Left lung (tissue), 10 donors: ENCODE data around the gene SLC22A23. TPM values are rescaled to one million over a fixed set of nuclear protein-coding genes. Genes with fewer than 3 reads are reported as not detected.

Source experiments
- ATAC-seq: fragments of 200-7000 bp; cut with Tn5 transposase; one replicate; pipeline ENCODE4 v1.9.1; 2020; ENCODE audit warnings: moderate library complexity
- DNase-seq, 4 donors: peaks; one replicate each; pipeline ENCODE4 v3.0.0-alpha.2; 2013 to 2020
- H3K27ac ChIP-seq, 2 donors: fragments of 200-600 bp; sonication (generic) in 1 of 2; one replicate each; pipeline versions ENCODE4 v1.5.0 to v1.8.0; 2020 to 2021
- H3K27me3 ChIP-seq, 2 donors: fragments of 200-600 bp; sonication (generic) in 1 of 2; one replicate each; pipeline versions ENCODE4 v1.5.0 to v1.8.0; 2020 to 2021
- H3K36me3 ChIP-seq, 2 donors: fragments of 200-600 bp; sonication (generic) in 1 of 2; one replicate each; pipeline versions ENCODE4 v1.5.0 to v1.8.0; 2020 to 2021
- H3K4me1 ChIP-seq, 2 donors: fragments of 200-600 bp; one replicate each; pipeline ENCODE4 v1.8.0; 2021
- H3K4me3 ChIP-seq, 2 donors: fragments of 200-600 bp; sonication (generic) in 1 of 2; one replicate each; pipeline versions ENCODE4 v1.5.0 to v1.8.0; 2020 to 2021; ENCODE audit warnings: mild to moderate bottlenecking in 1 of 2
- H3K9me3 ChIP-seq, 2 donors: fragments of 200-600 bp; sonication (generic) in 1 of 2; one replicate each; pipeline versions ENCODE4 v1.5.0 to v1.8.0; 2020 to 2021
- intact Hi-C, 2 donors: fragments of 100-400 bp; cut with DNase I; formaldehyde crosslinking; loops; one replicate each; pipeline versions ENCODE4 v1.11.2 to v1.14.2; 2022
- polyA plus RNA-seq, 6 donors: library from polyadenylated mRNA; unstranded; fragments of 120-200 nt; gene quantifications; one replicate each; pipeline ENCODE4 v1.2.1, GENCODE V29; 2013; ENCODE audit not compliant: insufficient read length in 6 of 6
- total RNA-seq, 2 donors: library from RNA; stranded (reverse); fragmentation: NEBNext Ultra II Directional; extraction: Animal tissue kit (Norgen Biotek cat#: 25700); gene quantifications; one replicate each; pipeline ENCODE4 v1.2.1, GENCODE V29; 2021
- TF ChIP-seq, protein P1 (sequence below), 2 donors: fragments of 200-600 bp; sonication (generic) in 1 of 2; IDR thresholded peaks; one replicate each; pipeline versions ENCODE4 v1.5.0 to v1.8.0; 2021; ENCODE audit warnings: antibody characterized with exemption in 2 of 2
- donor health status: DM: no; HTN: yes; CAD: no.
- donor health status: DM: no; HTN: no; CAD: no.

The SLC22A23 gene
- total and polyA plus RNA-seq, 8 donors = 19.7 to 31.2 (median 23.9) TPM

- intact Hi-C loops = no loop called here
- no peak overlapping the region for H3K27ac ChIP-seq
- H3K4me1 ChIP-seq = peaks cover 39 to 50% of the 10 kb centered on the region in 2 donors
- TF ChIP-seq, protein P1, sequence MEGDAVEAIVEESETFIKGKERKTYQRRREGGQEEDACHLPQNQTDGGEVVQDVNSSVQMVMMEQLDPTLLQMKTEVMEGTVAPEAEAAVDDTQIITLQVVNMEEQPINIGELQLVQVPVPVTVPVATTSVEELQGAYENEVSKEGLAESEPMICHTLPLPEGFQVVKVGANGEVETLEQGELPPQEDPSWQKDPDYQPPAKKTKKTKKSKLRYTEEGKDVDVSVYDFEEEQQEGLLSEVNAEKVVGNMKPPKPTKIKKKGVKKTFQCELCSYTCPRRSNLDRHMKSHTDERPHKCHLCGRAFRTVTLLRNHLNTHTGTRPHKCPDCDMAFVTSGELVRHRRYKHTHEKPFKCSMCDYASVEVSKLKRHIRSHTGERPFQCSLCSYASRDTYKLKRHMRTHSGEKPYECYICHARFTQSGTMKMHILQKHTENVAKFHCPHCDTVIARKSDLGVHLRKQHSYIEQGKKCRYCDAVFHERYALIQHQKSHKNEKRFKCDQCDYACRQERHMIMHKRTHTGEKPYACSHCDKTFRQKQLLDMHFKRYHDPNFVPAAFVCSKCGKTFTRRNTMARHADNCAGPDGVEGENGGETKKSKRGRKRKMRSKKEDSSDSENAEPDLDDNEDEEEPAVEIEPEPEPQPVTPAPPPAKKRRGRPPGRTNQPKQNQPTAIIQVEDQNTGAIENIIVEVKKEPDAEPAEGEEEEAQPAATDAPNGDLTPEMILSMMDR (IDR thresholded peaks at IDR 0.05) = no peak
- DNase-seq (no peak), ATAC-seq (no peak)
- peaks cover 63 to 98% of the 10 kb centered on the region in 2 donors for H3K27me3 ChIP-seq
- H3K4me3 ChIP-seq = no peak overlapping the region
- H3K36me3 ChIP-seq = no peaks in the 10 kb centered on the region
- no peaks in the 10 kb centered on the region for H3K9me3 ChIP-seq
Measured at GRCh38 chr6:3230256-3230882, 226.5 kb downstream of the SLC22A23 start.

DNA sequence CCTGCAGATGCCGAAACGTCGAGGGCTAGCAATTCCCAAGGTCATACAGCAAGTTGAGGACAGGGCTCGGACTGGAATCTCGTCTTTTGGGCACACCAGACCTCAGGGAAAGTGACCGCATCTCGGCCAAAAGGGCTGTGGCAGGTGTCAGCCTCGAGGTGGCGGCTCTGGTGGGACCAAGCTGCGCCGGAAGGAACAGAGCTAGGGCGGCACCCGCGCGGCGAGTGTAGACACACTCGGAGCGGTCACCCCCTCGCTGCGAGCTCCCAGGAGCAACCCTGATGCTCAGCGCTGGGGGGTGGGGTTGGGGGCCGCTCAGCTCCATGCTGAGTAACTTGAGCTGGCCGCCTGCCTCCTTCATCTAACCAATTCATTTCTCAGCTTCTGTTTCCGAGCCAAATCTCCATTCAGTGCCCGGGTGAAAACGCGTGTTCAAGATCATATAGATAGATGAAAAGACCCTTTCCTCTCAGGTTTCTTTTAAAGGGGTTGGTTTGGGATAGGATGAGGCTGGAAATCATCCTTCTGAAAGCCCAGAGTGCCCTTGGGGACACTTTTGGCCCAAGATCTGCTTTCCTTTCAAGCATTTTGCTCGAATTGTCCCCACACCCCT lies 227.2 kb downstream of the SLC22A23 start:
- TF ChIP-seq, protein P1 (IDR thresholded peaks at IDR 0.05) = no peak
- no peaks in the 10 kb centered on the region for H3K9me3 ChIP-seq
- no peaks in the 10 kb centered on the region for H3K36me3 ChIP-seq
- intact Hi-C loops = no loop called here
- peak in 1 of 4 donors; percentile 79 for DNase-seq
- H3K27ac ChIP-seq = no peak overlapping the region
- ATAC-seq = no peak
- H3K27me3 ChIP-seq = peaks cover 63 to 91% of the 10 kb centered on the region in 2 donors
- no peak overlapping the region for H3K4me3 ChIP-seq
- H3K4me1 ChIP-seq = peaks cover 39 to 50% of the 10 kb centered on the region in 2 donors

DNA sequence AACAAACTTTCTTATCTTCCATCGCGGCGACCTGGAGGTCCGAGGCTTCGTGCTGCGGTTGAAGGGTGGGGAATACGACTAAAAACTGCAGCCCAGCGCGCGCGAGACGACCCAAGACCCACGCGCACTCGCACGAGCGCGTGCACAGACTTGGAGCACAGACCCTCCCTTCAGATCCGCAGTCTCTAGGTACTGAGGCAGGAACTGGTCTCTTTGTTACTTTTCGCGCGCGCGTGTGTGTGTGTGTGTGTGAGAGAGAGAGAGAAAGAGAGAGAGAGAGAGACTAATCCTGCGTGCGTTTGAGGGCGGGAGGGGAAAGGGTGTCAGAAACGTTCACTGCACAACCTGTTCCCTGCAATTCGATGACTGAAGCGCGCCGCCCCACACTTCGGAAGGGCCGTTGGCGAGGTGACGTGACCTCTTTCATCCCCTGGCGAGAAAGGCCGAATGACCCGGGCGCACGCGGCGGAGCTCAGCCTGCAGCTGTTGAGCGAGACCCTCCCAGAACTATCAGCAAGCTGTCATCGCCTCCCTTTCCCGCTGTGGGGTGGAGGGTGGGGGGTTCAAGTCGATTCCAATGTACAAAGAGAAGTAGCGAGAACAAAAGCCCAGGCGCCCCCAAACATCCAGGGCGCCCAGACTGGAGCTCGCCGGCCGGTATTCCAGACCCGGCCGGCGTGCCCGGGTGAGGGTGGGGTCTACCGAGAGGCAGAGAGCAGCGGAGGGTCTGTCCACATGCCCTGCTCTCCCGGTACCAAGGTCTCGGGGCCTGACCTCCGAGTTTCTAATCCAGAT lies 227.9 kb downstream of the SLC22A23 start:
- H3K36me3 ChIP-seq = no peaks in the 10 kb centered on the region
- peaks cover 63 to 88% of the 10 kb centered on the region in 2 donors for H3K27me3 ChIP-seq
- no peaks in the 10 kb centered on the region for H3K9me3 ChIP-seq
- H3K4me3 ChIP-seq = peak overlapping the region in 1 of 2 donors; percentile 19
- DNase-seq (peak in 1 of 4 donors; percentile 76), ATAC-seq (no peak)
- H3K4me1 ChIP-seq = peaks cover 39 to 50% of the 10 kb centered on the region in 2 donors
- TF ChIP-seq, protein P1 (IDR thresholded peaks at IDR 0.05) = no peak
- H3K27ac ChIP-seq = no peak overlapping the region
- intact Hi-C loops = no loop called here

DNA sequence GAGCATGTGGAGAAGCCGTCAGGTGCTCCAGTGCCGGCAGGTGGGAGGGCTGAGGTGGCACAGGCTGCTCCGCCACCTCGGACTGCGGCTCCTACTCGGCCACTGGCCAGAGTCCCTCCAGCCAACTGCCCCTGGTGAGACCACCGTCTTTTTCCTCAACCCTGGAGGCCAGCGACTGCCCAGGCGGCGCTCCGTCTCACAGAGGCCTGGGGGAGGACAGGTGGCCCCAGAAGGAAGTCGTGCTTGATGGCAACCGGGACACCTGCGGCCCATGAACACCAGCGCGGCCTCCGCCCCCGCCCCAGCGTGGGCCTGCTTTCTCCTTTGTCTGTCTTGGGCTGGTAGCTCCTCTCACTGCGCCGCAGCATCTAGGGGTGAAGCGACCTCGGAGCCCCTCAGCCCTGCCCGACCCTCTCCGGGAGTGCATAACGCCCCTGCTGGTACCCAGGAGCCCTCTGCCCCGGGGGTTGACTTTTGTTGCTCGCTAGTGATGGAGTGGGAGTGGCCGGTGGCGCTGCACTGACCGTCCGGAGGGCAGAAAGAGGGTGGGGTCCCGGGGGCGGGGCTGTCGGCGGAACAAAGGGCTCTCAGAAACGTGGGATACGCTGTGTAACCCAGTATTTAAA lies 228.7 kb downstream of the SLC22A23 start:
- Histone ChIP-seq H3K4me3 (peak overlapping the region in 1 of 2 donors; percentile 19), H3K27ac (no peak overlapping the region), H3K9me3 (no peaks in the 10 kb centered on the region), H3K4me1 (peaks cover 39 to 50% of the 10 kb centered on the region in 2 donors), H3K36me3 (no peaks in the 10 kb centered on the region), H3K27me3 (peaks cover 57 to 88% of the 10 kb centered on the region in 2 donors)
- intact Hi-C loops = no loop called here
- ATAC-seq = no peak
- no peak for DNase-seq
- TF ChIP-seq, protein P1 (IDR thresholded peaks at IDR 0.05) = no peak
